ENCODE data around the gene BANK1.

BANK1 gene

GRCh38 chr4:102094481-102094880 is 304.0 kb downstream of the BANK1 start:
- DNase-seq (ENCODE audit: extremely low read depth in 1 of 2, low read depth in 1 of 2): no peak

GRCh38 chr4:102103368-102103767 is 312.8 kb downstream of the BANK1 start:
- no peak for DNase-seq (ENCODE audit: extremely low read depth in 1 of 2, low read depth in 1 of 2)

GRCh38 chr4:102104278-102104677 is 313.7 kb downstream of the BANK1 start:
- no peak for DNase-seq (ENCODE audit: extremely low read depth in 1 of 2, low read depth in 1 of 2)

GRCh38 chr4:102105983-102106382 is 315.5 kb downstream of the BANK1 start:
- DNase-seq (ENCODE audit: extremely low read depth in 1 of 2, low read depth in 1 of 2): no peak

GRCh38 chr4:102114118-102114630 is 323.6 kb downstream of the BANK1 start:
- DNase-seq (ENCODE audit: extremely low read depth in 1 of 2, low read depth in 1 of 2): no peak

GRCh38 chr4:102116121-102116520 is 325.6 kb downstream of the BANK1 start:
- no peak for DNase-seq (ENCODE audit: extremely low read depth in 1 of 2, low read depth in 1 of 2)

- DNase-seq (ENCODE audit: extremely low read depth in 1 of 2, low read depth in 1 of 2): no peak
Observed at GRCh38 chr4:102120846-102121245, 330.3 kb downstream of the BANK1 start.
